ENCODE results near the gene APEH.

APEH gene

GRCh38 chr3:49705390-49705960, 31.3 kb downstream of the APEH start:
- in situ Hi-C loops (cut with MboI; ENCODE audit: low pct_unique_long_range_greater_than_20kb, low sequenced_read_pairs, unreplicated experiment) = no loop called here
- DNase-seq (ENCODE audit: low spot score) = no peak
- no peak for TF ChIP-seq CTCF (IDR thresholded peaks at IDR 0.05; ENCODE audit: extremely low read depth, insufficient read depth, missing control alignments)

DNA sequence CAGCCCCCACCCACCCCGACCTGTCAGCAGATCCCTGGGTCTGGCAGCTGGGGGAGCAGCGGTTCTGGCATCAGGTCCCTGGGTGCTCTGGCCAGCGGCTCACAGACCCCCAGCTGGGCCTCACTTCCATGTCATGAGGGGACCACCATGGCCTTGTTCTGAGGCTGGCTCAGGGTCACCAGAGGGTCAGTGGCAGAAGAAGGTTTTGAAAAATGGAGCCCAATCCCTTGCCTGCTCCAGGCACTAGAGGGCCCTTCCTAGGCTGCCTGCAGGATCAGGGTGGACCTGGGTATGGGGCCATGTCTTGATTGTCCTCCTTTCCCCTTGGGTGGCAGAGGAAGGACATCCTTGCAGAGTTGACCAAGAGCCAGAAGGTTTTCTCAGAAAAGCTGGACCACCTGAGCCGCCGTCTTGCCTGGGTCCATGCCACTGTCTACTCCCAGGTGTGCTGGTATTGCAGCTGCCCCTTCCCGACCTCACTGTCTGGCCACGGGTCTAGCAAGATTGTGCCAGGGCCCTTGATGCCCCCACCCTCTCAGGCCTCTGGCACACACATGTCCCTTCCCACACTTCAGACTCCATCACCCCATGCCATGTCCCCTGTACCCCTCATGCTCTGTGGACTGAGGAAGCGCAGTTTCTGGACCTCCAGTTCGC, 32.4 kb downstream of the APEH start:
- in situ Hi-C loops (cut with MboI; ENCODE audit: low pct_unique_long_range_greater_than_20kb, low sequenced_read_pairs, unreplicated experiment) = no loop called here
- no peak for DNase-seq (ENCODE audit: low spot score)
- no peak for TF ChIP-seq CTCF (IDR thresholded peaks at IDR 0.05; ENCODE audit: extremely low read depth, insufficient read depth, missing control alignments)

DNA sequence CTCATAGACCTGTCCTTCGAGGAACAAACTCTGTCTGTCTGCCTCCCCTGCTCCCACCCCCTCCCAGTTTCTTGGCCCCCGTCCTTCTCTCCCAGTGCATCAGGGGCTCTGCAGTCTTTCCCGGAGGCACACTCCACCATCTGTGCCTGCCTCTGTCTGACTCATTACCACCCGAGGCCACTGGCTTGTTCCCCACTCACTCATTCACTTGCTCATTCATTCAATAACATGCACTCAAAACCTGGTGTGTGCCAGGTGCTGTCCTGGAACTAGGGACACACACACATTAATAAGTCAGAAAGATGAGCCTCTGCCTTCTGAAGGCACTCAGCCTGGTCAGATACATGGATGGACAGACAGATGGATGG, 32.9 kb downstream of the APEH start:
- no peak for DNase-seq (ENCODE audit: low spot score)
- TF ChIP-seq CTCF (IDR thresholded peaks at IDR 0.05; ENCODE audit: extremely low read depth, insufficient read depth, missing control alignments) = no peak
- in situ Hi-C loops (cut with MboI; ENCODE audit: low pct_unique_long_range_greater_than_20kb, low sequenced_read_pairs, unreplicated experiment) = no loop called here

DNA sequence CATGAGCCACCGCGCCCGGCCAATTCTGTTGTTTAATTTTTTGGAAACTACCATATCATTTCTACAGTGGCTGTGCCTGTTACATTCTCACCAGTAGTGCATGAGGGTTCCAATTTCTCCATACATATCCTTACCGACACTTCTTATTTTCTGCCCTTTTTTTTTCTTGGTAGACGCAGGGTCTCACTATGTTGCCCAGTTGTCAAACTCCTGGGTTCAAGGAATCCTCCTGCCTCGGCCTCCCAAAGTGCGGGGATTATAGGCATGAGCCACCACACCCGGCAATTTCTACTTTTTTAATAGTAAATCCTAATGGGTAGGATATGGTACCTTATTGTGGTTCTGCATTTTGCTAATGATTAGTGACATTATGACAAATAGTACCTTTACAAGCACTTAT, 35.7 kb downstream of the APEH start:
- no peak for TF ChIP-seq CTCF (IDR thresholded peaks at IDR 0.05; ENCODE audit: extremely low read depth, insufficient read depth, missing control alignments)
- no peak for DNase-seq (ENCODE audit: low spot score)
- in situ Hi-C loops (cut with MboI; ENCODE audit: low pct_unique_long_range_greater_than_20kb, low sequenced_read_pairs, unreplicated experiment) = no loop called here

- in situ Hi-C loops (cut with MboI; ENCODE audit: low pct_unique_long_range_greater_than_20kb, low sequenced_read_pairs, unreplicated experiment) = no loop called here
- DNase-seq (ENCODE audit: low spot score) = no peak
- no peak for TF ChIP-seq CTCF (IDR thresholded peaks at IDR 0.05; ENCODE audit: extremely low read depth, insufficient read depth, missing control alignments)
Observed at GRCh38 chr3:49711489-49711888, 37.3 kb downstream of the APEH start.

DNA sequence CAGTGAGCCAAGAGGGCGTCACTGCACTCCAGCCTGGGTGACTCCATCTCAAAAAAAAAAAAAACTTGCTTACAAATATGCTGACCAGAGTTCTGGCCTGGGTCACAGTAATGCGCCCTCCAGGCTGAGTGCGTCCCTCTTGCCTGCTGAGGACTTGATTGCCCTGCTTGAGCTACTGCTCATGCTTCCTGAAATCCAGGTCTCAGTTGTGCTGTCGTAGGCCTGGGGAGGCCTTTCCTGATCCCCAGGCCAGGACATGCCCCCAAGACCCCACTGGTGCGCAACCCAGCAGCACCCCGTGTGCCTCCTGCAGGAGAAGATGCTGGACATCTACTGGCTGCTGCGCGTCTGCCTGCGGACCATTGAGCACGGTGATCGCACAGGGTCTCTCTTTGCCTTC, 38.0 kb downstream of the APEH start:
- no peak for TF ChIP-seq CTCF (IDR thresholded peaks at IDR 0.05; ENCODE audit: extremely low read depth, insufficient read depth, missing control alignments)
- in situ Hi-C loops (cut with MboI; ENCODE audit: low pct_unique_long_range_greater_than_20kb, low sequenced_read_pairs, unreplicated experiment) = no loop called here
- DNase-seq (ENCODE audit: low spot score) = no peak
